Activated T-helper 2 cell treated with anti-CD3 and anti-CD28 coated beads, Interferon-gamma antibody, Interleukin-2, Interleukin-4, amounts not matched to agents 10 μg/mL and 5 μg/mL and 100 μg/mL, durations not matched to agents 14 hours and 24 hours and 36 hours (primary cell): ENCODE measurements around the gene PRIMPOL. TPM values are rescaled to one million over a fixed set of nuclear protein-coding genes. Genes with fewer than 3 reads are reported as not detected.
A peak's percentile ranks its signal among the peaks of the same experiment; 100 is the strongest.

ENCODE experiments used
- DNase-seq: peaks from one replicate; pipeline ENCODE4 v3.0.0; 2021; ENCODE audit warnings: low spot score
- H3K27ac Mint-ChIP-seq: one replicate; pipeline ENCODE4 v1.8.0; 2021; ENCODE audit warnings: mixed read lengths
- H3K27me3 Mint-ChIP-seq: one replicate; pipeline ENCODE4 v1.8.0; 2021; ENCODE audit warnings: low read depth, mixed read lengths
- H3K36me3 Mint-ChIP-seq: one replicate; pipeline ENCODE4 v1.8.0; 2021; ENCODE audit warnings: low read depth, mixed read lengths
- H3K4me1 Mint-ChIP-seq: one replicate; pipeline ENCODE4 v1.8.0; 2021; ENCODE audit warnings: low read depth, mixed read lengths
- H3K4me3 Mint-ChIP-seq: one replicate; pipeline ENCODE4 v1.8.0; 2021; ENCODE audit warnings: low read depth, mild to moderate bottlenecking, moderate library complexity, mixed read lengths
- H3K9me3 Mint-ChIP-seq: one replicate; pipeline ENCODE4 v1.8.0; 2021; ENCODE audit warnings: mixed read lengths
- intact Hi-C: fragments of 100-400 bp; cut with micrococcal nuclease; formaldehyde crosslinking; loops from one replicate; pipeline ENCODE4 v1.15.1; 2023
- total RNA-seq: library from RNA; stranded (reverse); gene quantifications from 2 replicates; pipeline ENCODE4 v1.2.3, GENCODE V29; 2022

The PRIMPOL gene
- total RNA-seq, 1 donor from 2014 or later = 16.2 TPM

DNA sequence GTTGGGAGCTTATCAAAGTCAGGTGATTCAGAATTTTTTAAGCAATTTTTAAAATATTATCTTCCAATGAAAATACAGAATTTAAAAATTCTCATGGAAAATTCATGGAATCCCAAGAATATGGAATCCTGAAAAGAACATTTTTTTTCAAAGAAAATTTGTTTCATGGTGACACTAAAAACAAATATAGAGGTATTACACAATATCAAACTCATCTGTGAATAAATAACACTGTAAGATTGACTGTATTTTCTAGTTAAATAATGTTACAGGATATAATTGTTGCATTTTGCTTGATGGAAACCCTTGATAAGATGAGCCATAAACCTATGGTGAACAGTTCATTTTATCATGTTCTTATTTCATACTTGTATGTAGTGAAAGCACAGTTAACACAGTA lies 11.4 kb downstream of the PRIMPOL start:
- intact Hi-C loops = no loop called here
- Mint-ChIP-seq H3K4me3 (no peak overlapping the region), H3K4me1 (peaks cover 5% of the 10 kb centered on the region), H3K9me3 (no peaks in the 10 kb centered on the region), H3K36me3 (peaks cover 23% of the 10 kb centered on the region), H3K27ac (no peak overlapping the region), H3K27me3 (no peaks in the 10 kb centered on the region)
- no peak for DNase-seq

DNA sequence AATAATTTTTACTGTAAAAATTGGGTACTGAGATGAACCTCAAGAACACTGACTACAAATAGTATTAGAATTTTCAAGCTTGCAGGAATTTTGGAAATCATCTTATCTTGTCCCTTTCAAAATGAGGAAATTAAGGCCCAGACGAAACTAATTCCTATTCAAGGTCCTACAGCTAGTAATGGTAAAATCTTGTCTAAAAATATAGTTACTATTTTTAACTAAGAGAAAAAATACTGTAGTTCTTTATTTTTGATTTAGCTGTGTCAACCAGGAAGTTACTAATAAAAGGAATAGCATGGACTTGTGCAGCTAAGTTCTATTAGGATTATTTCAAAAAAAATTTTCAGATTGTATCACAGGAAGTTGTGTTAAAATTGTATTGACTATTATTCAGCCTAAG lies 12.7 kb downstream of the PRIMPOL start:
- Mint-ChIP-seq H3K9me3 (no peaks in the 10 kb centered on the region), H3K27me3 (no peaks in the 10 kb centered on the region), H3K4me3 (no peak overlapping the region), H3K36me3 (peaks cover 21% of the 10 kb centered on the region), H3K4me1 (peaks cover 11% of the 10 kb centered on the region), H3K27ac (no peak overlapping the region)
- intact Hi-C loops = no loop called here
- no peak for DNase-seq

DNA sequence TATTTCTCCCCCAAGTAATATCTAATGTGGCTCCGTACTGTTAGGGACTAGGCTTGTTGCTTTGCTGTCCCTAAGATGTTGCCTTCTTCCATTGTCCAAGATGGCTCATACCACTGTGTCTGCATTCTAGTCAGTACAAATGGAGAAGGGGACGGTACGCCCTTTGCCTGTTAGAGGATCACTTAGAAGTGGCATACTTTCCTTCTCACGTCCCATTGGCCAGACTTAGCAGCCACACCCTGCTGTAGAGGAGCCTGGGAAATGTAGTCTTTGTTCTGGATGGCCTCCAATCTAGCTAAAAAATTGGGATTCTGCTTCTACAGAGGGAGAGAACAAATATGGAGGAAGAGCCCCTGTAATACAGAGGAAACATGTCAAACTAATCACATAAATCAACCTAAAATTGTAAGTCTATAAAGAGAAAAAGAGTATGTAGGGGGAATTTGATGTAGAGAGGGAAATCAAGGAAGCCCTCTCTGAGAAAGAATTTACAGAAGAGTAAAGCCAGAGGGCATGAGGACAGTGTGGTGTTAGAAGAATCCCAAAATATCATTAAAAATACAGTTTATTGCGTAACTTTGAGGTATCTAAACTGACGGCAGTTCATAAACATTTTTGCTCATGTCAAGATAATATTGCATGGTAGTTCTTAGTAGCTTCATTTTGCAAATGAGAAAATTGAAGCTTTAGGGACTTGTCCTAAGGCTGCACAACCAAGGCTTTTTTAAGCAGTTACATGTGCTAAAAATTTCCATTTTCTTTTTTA lies 15.1 kb downstream of the PRIMPOL start:
- H3K27ac Mint-ChIP-seq = no peak overlapping the region
- intact Hi-C loops = no loop called here
- H3K4me3 Mint-ChIP-seq = no peak overlapping the region
- no peaks in the 10 kb centered on the region for H3K27me3 Mint-ChIP-seq
- no peak for DNase-seq
- peaks cover 31% of the 10 kb centered on the region for H3K4me1 Mint-ChIP-seq
- peaks cover 30% of the 10 kb centered on the region for H3K36me3 Mint-ChIP-seq
- no peaks in the 10 kb centered on the region for H3K9me3 Mint-ChIP-seq

DNA sequence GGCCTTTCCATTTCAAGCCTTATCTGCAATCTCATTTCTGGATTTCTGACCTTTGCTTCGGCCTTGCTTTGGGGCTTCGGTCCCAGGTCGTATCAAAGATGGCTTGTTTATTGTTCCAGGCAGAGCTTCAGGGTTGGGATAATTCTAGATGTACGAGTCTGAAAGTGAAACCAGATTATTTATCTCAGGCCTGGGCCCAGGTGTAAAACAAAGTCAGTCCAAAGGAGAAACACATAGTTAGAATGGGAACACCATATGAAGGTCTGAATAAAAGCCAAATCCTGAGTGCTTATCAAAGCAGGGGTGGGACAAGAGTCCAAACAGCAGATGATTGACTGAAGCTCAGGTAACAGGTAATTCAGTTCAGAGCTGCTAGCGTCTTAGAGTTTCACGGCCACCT lies 17.1 kb downstream of the PRIMPOL start:
- Mint-ChIP-seq H3K27ac (peak overlapping the region; percentile 7), H3K27me3 (no peaks in the 10 kb centered on the region), H3K4me1 (peaks cover 37% of the 10 kb centered on the region), H3K4me3 (no peak overlapping the region), H3K9me3 (no peaks in the 10 kb centered on the region), H3K36me3 (peaks cover 37% of the 10 kb centered on the region)
- DNase-seq = no peak
- intact Hi-C loops = no loop called here

DNA sequence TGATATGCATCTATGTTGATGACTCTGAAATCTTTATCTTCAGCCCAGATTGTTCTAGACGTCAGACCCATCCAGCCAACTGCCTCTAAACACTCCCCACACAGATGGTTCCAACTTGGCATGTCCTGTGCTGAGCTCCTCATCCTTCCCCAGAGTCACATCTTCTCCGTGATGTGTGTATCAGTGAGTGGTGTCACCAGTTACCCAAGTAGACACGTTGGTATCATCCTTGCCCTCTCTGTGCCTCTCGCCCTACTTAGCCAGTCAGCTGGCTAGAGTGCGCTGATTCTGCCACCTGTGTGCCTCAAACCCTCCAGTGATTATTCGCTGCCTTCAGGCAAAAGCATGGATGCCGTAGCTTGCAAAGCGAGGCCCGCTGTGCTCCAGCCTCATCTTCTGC lies 18.6 kb downstream of the PRIMPOL start:
- H3K27ac Mint-ChIP-seq = peak overlapping the region; percentile 81
- no peak overlapping the region for H3K4me3 Mint-ChIP-seq
- H3K4me1 Mint-ChIP-seq = peaks cover 37% of the 10 kb centered on the region
- H3K9me3 Mint-ChIP-seq = no peaks in the 10 kb centered on the region
- peaks cover 40% of the 10 kb centered on the region for H3K36me3 Mint-ChIP-seq
- intact Hi-C loops = no loop called here
- DNase-seq = no peak
- no peaks in the 10 kb centered on the region for H3K27me3 Mint-ChIP-seq

DNA sequence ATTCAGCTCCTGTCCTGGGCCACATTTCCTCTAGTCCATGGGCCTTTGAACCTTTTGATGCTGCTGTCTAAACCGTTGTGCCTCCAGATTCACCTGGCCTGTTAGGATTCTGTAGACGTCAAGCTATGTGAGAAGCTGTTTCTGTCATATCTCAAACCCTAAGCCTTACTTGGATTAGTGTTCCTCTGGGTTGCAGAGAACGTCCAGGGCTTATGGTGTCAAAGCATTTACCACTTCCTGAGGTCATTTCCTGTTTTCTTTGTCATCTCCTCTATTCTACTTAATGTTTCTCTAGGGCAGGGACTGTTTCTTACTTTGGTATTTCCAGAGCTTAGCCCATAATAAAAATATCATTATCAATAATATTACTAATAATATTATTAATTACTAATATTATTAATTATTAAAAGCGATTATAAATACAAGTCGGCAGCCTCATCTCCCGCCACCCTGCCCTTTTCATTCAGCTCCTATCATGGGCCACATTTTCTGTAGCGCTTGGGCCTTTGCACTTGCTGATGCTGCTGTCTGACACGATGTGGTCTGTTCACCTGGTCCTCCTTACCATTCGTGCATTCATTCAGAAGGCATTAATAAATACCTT lies 19.1 kb downstream of the PRIMPOL start:
- no peak for DNase-seq
- peak overlapping the region; percentile 81 for H3K27ac Mint-ChIP-seq
- no peaks in the 10 kb centered on the region for H3K27me3 Mint-ChIP-seq
- H3K4me3 Mint-ChIP-seq = no peak overlapping the region
- no peaks in the 10 kb centered on the region for H3K9me3 Mint-ChIP-seq
- peaks cover 40% of the 10 kb centered on the region for H3K36me3 Mint-ChIP-seq
- H3K4me1 Mint-ChIP-seq = peaks cover 37% of the 10 kb centered on the region
- intact Hi-C loops = no loop called here

DNA sequence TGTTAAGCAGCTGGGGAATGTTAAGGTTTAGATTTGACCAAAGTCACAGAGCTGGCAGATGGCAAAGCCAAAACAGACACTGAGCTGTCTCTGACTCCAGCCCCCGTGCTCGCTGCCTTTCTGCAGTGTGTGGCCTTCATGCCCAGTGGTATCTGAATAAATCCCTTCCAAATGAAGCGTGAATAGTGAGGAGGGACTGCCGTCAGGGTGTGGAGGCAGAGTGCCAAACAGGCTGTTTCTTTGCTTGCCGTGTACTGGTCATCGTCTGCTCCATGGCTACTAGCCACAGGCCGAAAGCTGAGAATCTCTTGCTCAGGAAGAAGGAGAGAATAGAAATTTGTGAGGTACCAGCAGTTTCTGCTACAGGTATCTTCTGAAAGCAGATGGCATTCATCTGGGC lies 19.7 kb downstream of the PRIMPOL start:
- Mint-ChIP-seq H3K4me1 (peaks cover 37% of the 10 kb centered on the region), H3K27ac (peak overlapping the region; percentile 62), H3K4me3 (no peak overlapping the region), H3K36me3 (peaks cover 40% of the 10 kb centered on the region), H3K27me3 (no peaks in the 10 kb centered on the region), H3K9me3 (no peaks in the 10 kb centered on the region)
- DNase-seq = no peak
- intact Hi-C loops = no loop called here

DNA sequence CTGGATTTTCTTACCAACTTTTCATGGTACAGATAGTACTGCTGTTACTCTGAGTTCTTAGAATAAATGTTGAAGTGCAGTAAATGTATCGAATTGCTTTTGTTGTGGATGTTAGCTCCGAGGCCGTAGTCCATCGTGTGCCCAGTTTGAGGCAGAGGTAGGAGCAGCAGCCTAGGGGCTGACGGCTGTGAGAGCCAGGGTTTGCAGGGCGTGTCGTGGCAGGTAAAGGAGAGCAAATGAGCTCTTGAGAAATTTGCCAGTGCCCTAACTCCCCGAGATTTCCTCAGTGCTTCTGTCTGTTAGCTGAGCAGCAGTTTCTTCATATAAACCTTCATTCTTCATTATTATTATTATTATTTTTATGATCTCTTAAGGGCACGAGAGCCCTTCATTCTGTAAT lies 21.6 kb downstream of the PRIMPOL start:
- peaks cover 37% of the 10 kb centered on the region for H3K36me3 Mint-ChIP-seq
- no peaks in the 10 kb centered on the region for H3K9me3 Mint-ChIP-seq
- no peak overlapping the region for H3K27ac Mint-ChIP-seq
- no peak for DNase-seq
- H3K4me3 Mint-ChIP-seq = no peak overlapping the region
- H3K4me1 Mint-ChIP-seq = peaks cover 34% of the 10 kb centered on the region
- intact Hi-C loops = no loop called here
- H3K27me3 Mint-ChIP-seq = no peaks in the 10 kb centered on the region

DNA sequence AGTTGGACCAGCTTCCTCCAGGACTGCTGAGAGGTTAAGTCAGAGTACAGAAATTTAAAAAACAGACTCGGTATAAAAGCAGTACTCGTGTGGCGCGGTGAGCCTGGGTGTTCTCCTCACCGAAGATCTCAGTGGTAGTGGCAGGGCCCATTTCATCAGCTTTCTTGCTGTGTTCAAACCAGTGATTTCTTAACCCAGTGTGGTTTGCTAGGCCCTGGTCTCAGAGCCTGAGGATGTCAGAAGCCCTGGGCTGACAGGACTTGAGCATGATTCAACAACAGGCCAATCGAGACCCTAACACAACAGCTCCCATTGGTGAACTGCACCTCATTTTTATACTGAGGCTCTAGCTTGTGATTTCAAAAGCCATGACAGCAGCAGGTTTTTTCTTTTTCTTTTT lies 23.2 kb downstream of the PRIMPOL start:
- no peaks in the 10 kb centered on the region for H3K27me3 Mint-ChIP-seq
- no peak overlapping the region for H3K27ac Mint-ChIP-seq
- no peaks in the 10 kb centered on the region for H3K9me3 Mint-ChIP-seq
- DNase-seq = no peak
- no peak overlapping the region for H3K4me3 Mint-ChIP-seq
- peaks cover 30% of the 10 kb centered on the region for H3K36me3 Mint-ChIP-seq
- H3K4me1 Mint-ChIP-seq = peaks cover 24% of the 10 kb centered on the region
- intact Hi-C loops = no loop called here

DNA sequence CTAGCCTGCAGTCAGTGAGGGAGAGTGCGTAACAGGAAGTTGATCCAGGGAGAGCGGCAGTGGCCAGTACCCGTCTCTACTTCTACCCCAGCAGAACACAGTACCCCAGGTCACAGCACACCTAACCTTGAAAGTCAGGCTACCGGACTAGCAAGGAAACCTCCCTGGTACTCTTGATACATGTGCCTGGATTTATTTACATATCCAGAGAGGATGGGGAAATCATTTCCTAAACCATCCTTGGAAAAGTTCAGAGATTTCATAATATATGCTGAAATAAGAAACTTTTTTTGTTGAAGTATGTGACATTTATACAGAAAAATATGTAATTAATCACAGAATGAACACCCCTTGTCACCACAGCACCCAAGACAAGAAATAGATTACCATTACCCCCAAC lies 24.5 kb downstream of the PRIMPOL start:
- no peaks in the 10 kb centered on the region for H3K27me3 Mint-ChIP-seq
- DNase-seq = no peak

DNA sequence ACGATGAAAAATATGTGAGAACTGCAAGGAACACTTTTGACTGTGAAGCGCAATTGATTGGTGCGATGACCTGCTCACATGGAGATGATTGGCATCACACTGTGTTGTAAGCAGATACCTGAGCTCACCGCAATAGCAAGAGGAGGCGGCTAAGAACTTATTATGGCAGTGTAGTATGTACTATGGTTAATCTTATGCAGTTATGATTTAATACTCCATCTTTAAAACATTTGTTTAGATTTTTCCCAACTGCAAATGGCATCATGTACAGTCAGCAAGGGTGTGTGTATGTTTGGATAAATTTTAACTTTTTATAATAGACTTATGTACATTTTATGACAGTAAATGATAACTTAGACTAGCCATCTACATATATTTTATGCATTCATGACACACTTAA lies 25.5 kb downstream of the PRIMPOL start:
- Mint-ChIP-seq H3K36me3 (peaks cover 9% of the 10 kb centered on the region), H3K4me3 (no peak overlapping the region), H3K4me1 (peaks cover 2% of the 10 kb centered on the region), H3K27ac (no peak overlapping the region), H3K9me3 (no peaks in the 10 kb centered on the region), H3K27me3 (no peaks in the 10 kb centered on the region)
- no peak for DNase-seq
- intact Hi-C loops = no loop called here

More for the DNA sequence above, 24.5 kb downstream of the PRIMPOL start:
- Mint-ChIP-seq H3K4me1 (peaks cover 13% of the 10 kb centered on the region), H3K27ac (no peak overlapping the region), H3K4me3 (no peak overlapping the region), H3K9me3 (no peaks in the 10 kb centered on the region), H3K36me3 (peaks cover 19% of the 10 kb centered on the region)
- intact Hi-C loops = no loop called here

DNA sequence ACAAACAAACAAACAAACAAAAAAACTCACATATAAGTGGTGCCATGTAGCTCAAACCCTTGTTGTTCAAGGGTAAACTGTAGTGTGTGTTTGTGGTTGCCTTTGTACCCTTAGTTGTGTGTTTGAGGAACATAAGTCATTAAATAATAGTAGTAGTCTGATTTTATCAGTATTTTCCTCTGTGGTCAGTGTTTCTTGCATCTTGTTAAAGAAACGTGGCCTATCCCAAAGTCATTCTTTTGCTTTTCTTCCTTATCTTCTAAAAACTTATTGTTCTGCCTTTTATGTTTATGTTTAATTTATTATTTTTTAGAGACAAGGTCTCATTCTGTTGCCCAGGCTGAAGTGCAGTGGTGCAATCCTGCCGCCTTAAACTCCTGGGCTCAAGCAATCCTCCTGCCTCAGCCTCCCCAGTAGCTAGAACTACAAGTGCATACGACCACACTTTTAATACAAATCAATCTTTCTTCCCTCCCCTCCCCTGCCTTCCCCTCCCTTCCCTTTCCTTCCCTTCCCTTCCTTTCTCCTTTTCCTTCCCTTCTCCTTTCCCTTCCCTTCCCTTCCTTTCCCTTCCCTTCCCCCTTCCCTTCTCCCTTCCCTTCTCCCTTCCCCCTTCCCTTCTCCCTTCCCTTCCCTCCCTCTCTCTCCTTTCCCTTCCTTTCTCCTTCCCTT lies 26.4 kb downstream of the PRIMPOL start:
- no peak overlapping the region for H3K4me3 Mint-ChIP-seq
- H3K9me3 Mint-ChIP-seq = no peaks in the 10 kb centered on the region
- intact Hi-C loops = no loop called here
- H3K36me3 Mint-ChIP-seq = peaks cover 12% of the 10 kb centered on the region
- H3K27me3 Mint-ChIP-seq = no peaks in the 10 kb centered on the region
- no peak overlapping the region for H3K27ac Mint-ChIP-seq
- no peaks in the 10 kb centered on the region for H3K4me1 Mint-ChIP-seq
- no peak for DNase-seq

DNA sequence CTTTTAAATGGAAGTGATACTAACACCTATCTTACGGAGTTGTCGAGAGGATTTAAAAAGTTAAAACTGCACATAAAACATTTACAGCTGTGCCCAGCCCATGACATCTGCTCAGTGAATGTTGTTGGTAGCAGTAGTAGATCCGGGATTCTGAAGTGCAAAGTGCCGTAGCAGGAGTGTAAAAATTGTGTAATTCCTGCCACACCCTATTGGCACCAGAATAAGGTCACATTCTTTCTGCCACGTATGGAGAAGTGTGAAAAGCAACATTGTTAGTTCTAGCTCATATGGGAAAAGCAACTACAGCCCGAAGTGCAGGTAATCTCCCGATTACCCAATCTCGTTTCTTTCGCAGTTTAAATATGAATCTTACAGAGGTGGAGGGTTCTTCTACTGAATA lies 31.2 kb downstream of the PRIMPOL start:
- peaks cover 11% of the 10 kb centered on the region for H3K4me1 Mint-ChIP-seq
- DNase-seq = no peak
- H3K9me3 Mint-ChIP-seq = no peaks in the 10 kb centered on the region
- intact Hi-C loops = no loop called here
- H3K4me3 Mint-ChIP-seq = no peak overlapping the region
- no peaks in the 10 kb centered on the region for H3K27me3 Mint-ChIP-seq
- H3K27ac Mint-ChIP-seq = no peak overlapping the region
- peaks cover 9% of the 10 kb centered on the region for H3K36me3 Mint-ChIP-seq
